Right lobe of liver (tissue), 6 donors: ENCODE results near the gene IFI27. TPM values are rescaled to one million over a fixed set of nuclear protein-coding genes. Genes with fewer than 3 reads are reported as not detected.

Experiments
- ATAC-seq, 4 donors: fragments of 200-7000 bp; cut with Tn5 transposase; one replicate each; pipeline ENCODE4 v1.9.1; 2020; ENCODE audit warnings: mild to moderate bottlenecking in 4 of 4, moderate library complexity in 4 of 4
- DNase-seq, 3 donors: peaks; one replicate each; pipeline ENCODE4 v3.0.0-alpha.2; 2020
- H3K27ac ChIP-seq, 3 donors: fragments of 200-600 bp; one replicate each; pipeline ENCODE4 v1.8.0; 2022
- H3K27me3 ChIP-seq, 2 donors: fragments of 200-600 bp; one replicate each; pipeline ENCODE4 v1.8.0; 2022
- H3K36me3 ChIP-seq, 4 donors: fragments of 200-600 bp; sonication (generic) in 1 of 4; one replicate each; pipeline versions ENCODE4 v1.5.1 to v1.8.0; 2017 to 2022; ENCODE audit warnings: control low read depth in 1 of 4
- H3K4me1 ChIP-seq, 4 donors: fragments of 200-600 bp; sonication (generic) in 1 of 4; one replicate each; pipeline versions ENCODE4 v1.5.1 to v1.8.0; 2017 to 2022; ENCODE audit warnings: control low read depth in 1 of 4
- H3K4me3 ChIP-seq, 3 donors: fragments of 200-600 bp; one replicate each; pipeline ENCODE4 v1.8.0; 2022
- H3K9me3 ChIP-seq, 4 donors: fragments of 200-600 bp; sonication (generic) in 1 of 4; one replicate each; pipeline versions ENCODE4 v1.5.1 to v1.8.0; 2017 to 2022; ENCODE audit warnings: control low read depth in 1 of 4
- POLR2A ChIP-seq: fragments of 450-650 bp; IDR thresholded peaks from one replicate; pipeline ENCODE4 v1.6.1; 2017; ENCODE audit warnings: antibody characterized with exemption, mild to moderate bottlenecking
- WGBS: methylation state at CpG from one replicate; pipeline ENCODE4 v1.1.6; 2018; ENCODE audit warnings: low coverage, low lambda C conversion rate; ENCODE audit not compliant: insufficient coverage; ENCODE audit errors: missing lambda C conversion rate; 5-methylcytosine and 5-hydroxymethylcytosine counted together
- intact Hi-C, 2 donors: fragments of 100-400 bp; cut with DNase I; formaldehyde crosslinking; loops; one replicate each; pipeline versions ENCODE4 v1.11.2 to v1.14.1; 2022
- total RNA-seq, 6 experiments: library from RNA; depleted of rRNA in 2 of 6; stranded (reverse); fragments of >200 nt in 2 of 6; fragmentation: NEBNext Ultra II Directional in 3 of 6; extraction: Animal tissue kit (Norgen Biotek cat#: 25700) in 3 of 6; gene quantifications; one replicate each; pipeline versions ENCODE4 v1.1.0 to v1.2.4, GENCODE V29; 2016 to 2023
- TF ChIP-seq, protein P1 (sequence below), 4 donors: fragments of 200-600 bp in 3 of 4; fragments of 450-650 bp in 1 of 4; IDR thresholded peaks; one replicate each; pipeline versions ENCODE4 v1.5.1 to v1.8.0; 2016 to 2022; ENCODE audit warnings: antibody characterized with exemption in 4 of 4, mild to moderate bottlenecking in 2 of 4
- donor health status: DM: no; HTN: yes; CAD: no.
- donor health status: DM: no; HTN: no; CAD: no.
- donor health status: DM: no; HTN: no; CAD: no.
- donor health status: DM: no; HTN: yes; CAD: no.
- donor health status: DM: no; HTN: yes; CAD: no.

IFI27 gene
- total RNA-seq, 6 experiments from 2014 or later: 10.0 to 32.5 (median 16.9) TPM

DNA sequence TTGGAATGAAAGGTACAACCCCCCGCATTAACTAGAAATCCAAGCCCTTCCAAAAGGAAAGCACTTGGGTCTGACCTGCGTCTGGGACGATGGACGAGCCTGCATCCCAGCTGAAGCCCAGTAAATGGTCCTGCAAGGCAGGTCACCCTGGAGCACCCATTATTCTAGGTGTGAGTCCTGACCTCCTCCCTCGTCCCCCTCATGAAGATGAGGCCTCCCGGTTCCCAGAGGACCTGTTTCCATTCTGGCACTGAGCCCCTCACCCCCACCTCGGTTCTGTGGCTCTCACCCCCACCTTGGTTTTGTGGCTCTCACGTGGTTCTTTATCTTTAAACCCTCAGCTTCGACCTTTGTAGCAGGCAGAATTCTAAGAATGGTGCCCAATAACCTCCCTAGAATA, 7.3 kb downstream of the IFI27 start:
- H3K27ac ChIP-seq: no peak overlapping the region
- H3K27me3 ChIP-seq: no peaks in the 10 kb centered on the region
- peaks cover 0 to 8% (median 0%) of the 10 kb centered on the region in 4 donors for H3K4me1 ChIP-seq
- no peaks in the 10 kb centered on the region for H3K36me3 ChIP-seq
- no peak for TF ChIP-seq POLR2A
- TF ChIP-seq, protein P1, sequence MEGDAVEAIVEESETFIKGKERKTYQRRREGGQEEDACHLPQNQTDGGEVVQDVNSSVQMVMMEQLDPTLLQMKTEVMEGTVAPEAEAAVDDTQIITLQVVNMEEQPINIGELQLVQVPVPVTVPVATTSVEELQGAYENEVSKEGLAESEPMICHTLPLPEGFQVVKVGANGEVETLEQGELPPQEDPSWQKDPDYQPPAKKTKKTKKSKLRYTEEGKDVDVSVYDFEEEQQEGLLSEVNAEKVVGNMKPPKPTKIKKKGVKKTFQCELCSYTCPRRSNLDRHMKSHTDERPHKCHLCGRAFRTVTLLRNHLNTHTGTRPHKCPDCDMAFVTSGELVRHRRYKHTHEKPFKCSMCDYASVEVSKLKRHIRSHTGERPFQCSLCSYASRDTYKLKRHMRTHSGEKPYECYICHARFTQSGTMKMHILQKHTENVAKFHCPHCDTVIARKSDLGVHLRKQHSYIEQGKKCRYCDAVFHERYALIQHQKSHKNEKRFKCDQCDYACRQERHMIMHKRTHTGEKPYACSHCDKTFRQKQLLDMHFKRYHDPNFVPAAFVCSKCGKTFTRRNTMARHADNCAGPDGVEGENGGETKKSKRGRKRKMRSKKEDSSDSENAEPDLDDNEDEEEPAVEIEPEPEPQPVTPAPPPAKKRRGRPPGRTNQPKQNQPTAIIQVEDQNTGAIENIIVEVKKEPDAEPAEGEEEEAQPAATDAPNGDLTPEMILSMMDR (IDR thresholded peaks at IDR 0.05): no peak
- intact Hi-C loops: no loop called here
- no peak overlapping the region for H3K4me3 ChIP-seq
- no peak for ATAC-seq
- H3K9me3 ChIP-seq: no peaks in the 10 kb centered on the region
- WGBS: 41% methylated on average over 7 of the region's 9 CpGs
- DNase-seq: peak in 1 of 3 donors; percentile 20

DNA sequence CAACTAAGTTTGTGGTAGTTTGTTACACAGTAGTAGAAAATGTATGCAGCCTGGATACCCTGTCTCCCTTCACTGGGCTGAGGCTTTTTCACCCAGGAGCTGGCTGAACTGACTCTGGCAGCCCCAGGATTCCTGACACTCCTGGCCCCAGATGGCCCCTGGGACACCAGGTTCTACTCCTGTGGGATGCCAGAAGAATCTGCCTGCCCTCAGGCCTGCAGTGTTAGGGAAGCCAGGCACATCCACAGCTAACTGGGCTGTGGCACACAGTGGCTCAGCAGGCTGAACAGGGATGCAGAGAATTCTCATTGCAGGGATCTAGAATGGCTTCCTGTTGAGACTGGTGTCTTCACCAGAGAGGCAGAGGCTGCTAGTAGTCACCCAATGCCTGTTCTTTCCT, 8.5 kb downstream of the IFI27 start:
- DNase-seq: peak in 1 of 3 donors; percentile 17

DNA sequence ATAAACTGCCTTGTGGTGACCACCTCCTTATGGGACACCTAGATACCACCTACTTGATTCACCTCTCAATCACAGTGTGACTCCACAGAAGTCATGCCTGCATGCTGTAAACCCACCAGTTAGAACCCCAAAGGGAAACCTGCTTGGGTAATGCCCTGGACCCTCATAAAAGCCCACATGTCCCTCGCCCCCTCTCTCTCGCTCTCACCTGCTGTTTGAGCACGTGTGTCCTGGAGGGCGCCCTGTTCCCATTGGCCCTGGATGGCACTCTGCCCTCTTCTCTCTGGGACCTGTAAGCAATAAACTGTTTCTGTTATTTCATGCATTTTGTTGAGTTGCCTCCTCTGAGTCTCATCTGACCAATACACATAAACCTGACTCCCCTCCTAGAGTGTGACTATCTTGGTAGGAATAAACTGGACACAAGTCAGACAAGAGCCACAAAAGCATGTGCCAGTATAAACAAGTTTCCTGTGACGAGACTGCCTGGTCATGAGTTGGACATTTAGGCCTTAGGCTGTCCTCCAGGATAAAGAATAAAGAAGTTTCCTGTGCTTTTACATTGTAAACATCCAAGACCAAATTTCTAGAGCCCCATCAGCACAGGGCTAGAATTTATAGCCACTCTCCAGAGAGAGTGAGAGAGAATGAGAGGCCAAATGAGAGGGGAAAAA, 10.3 kb downstream of the IFI27 start:
- no peaks in the 10 kb centered on the region for H3K36me3 ChIP-seq
- no peaks in the 10 kb centered on the region for H3K9me3 ChIP-seq
- intact Hi-C loops: loop anchor here (10.0 kb wide), 1 partner anchor 76 kb away; no protein-coding TSS in a partner anchor
- ATAC-seq: no peak
- TF ChIP-seq, protein P1 (IDR thresholded peaks at IDR 0.05): no peak
- no peak for TF ChIP-seq POLR2A
- WGBS: 70% methylated on average over 5 of the region's 5 CpGs
- H3K4me1 ChIP-seq: no peaks in the 10 kb centered on the region
- DNase-seq: peak in 1 of 3 donors; percentile 14
- H3K27me3 ChIP-seq: no peaks in the 10 kb centered on the region
- no peak overlapping the region for H3K4me3 ChIP-seq
- no peak overlapping the region for H3K27ac ChIP-seq

More for the DNA sequence above, 8.5 kb downstream of the IFI27 start:
- H3K36me3 ChIP-seq: no peaks in the 10 kb centered on the region
- no peak overlapping the region for H3K4me3 ChIP-seq
- TF ChIP-seq, protein P1 (IDR thresholded peaks at IDR 0.05): no peak
- no peak for TF ChIP-seq POLR2A
- intact Hi-C loops: no loop called here
- peaks cover 0 to 8% (median 0%) of the 10 kb centered on the region in 4 donors for H3K4me1 ChIP-seq
- H3K27ac ChIP-seq: no peak overlapping the region
- H3K9me3 ChIP-seq: no peaks in the 10 kb centered on the region
- H3K27me3 ChIP-seq: no peaks in the 10 kb centered on the region
- no peak for ATAC-seq

GRCh38 chr14:94121485-94121884, 10.9 kb downstream of the IFI27 start:
- H3K27me3 ChIP-seq: no peaks in the 10 kb centered on the region
- no peak overlapping the region for H3K4me3 ChIP-seq
- no peaks in the 10 kb centered on the region for H3K36me3 ChIP-seq
- H3K4me1 ChIP-seq: no peaks in the 10 kb centered on the region
- H3K27ac ChIP-seq: no peak overlapping the region
- intact Hi-C loops: loop anchor here (10.0 kb wide), 1 partner anchor 77 kb away; no protein-coding TSS in a partner anchor
- peak in 1 of 3 donors; percentile 17 for DNase-seq
- no peak for ATAC-seq
- no peaks in the 10 kb centered on the region for H3K9me3 ChIP-seq
- TF ChIP-seq, protein P1 (IDR thresholded peaks at IDR 0.05): no peak
- TF ChIP-seq POLR2A: no peak
- WGBS: 33% methylated on average over 1 of the region's 3 CpGs
